Uterus (tissue), 2 donors: ENCODE results near the gene TOMM7.

Experiments
- POLR2A ChIP-seq, 2 donors: fragments of 450-650 bp; IDR thresholded peaks; one replicate each; pipeline ENCODE4 v1.6.1; 2016; ENCODE audit warnings: antibody characterized with exemption in 2 of 2, mild to moderate bottlenecking in 1 of 2, moderate library complexity in 1 of 2
- TF ChIP-seq, protein P1 (sequence below), 4 experiments: fragments of 200-600 bp in 2 of 4; fragments of 450-650 bp in 2 of 4; sonication (generic) in 2 of 4; IDR thresholded peaks; one replicate each; pipeline ENCODE4 v1.5.1; 2016 to 2019; ENCODE audit warnings: antibody characterized with exemption in 4 of 4, mild to moderate bottlenecking in 2 of 4, moderate library complexity in 1 of 4

DNA sequence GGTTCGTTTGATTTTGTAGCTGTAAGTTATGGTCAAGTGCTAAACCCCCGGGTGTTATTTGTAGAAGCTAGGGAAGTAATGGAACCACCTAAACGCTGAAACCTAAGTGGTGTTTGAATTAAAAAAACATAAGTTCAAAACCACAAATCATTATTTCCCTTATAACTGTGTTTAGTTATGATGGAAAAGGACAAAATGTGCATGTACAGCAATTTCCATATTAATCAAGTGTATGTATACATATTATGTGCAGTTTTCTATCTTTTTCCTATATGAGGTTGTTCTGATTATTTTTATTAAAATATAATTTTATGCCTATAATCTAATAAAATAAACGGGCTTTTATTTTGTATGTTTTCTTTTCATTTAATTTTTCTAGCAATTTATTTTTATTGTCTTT, 49.8 kb downstream of the TOMM7 start:
- TF ChIP-seq, protein P1, sequence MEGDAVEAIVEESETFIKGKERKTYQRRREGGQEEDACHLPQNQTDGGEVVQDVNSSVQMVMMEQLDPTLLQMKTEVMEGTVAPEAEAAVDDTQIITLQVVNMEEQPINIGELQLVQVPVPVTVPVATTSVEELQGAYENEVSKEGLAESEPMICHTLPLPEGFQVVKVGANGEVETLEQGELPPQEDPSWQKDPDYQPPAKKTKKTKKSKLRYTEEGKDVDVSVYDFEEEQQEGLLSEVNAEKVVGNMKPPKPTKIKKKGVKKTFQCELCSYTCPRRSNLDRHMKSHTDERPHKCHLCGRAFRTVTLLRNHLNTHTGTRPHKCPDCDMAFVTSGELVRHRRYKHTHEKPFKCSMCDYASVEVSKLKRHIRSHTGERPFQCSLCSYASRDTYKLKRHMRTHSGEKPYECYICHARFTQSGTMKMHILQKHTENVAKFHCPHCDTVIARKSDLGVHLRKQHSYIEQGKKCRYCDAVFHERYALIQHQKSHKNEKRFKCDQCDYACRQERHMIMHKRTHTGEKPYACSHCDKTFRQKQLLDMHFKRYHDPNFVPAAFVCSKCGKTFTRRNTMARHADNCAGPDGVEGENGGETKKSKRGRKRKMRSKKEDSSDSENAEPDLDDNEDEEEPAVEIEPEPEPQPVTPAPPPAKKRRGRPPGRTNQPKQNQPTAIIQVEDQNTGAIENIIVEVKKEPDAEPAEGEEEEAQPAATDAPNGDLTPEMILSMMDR (IDR thresholded peaks at IDR 0.05) = no peak
- TF ChIP-seq POLR2A (IDR thresholded peaks at IDR 0.05) = no peak
